ENCODE measurements around the gene CPNE4. TPM values are rescaled to one million over a fixed set of nuclear protein-coding genes. Genes with fewer than 3 reads are reported as not detected.

The CPNE4 gene
- total and polyA plus RNA-seq, 8 donors = 0.15 to 8.9 (median 1.7) TPM

- DNase-seq = peak; percentile 88 to 92
- H3K4me3 ChIP-seq = no peak overlapping the region
- TF ChIP-seq POLR2A (IDR thresholded peaks at IDR 0.05) (no peak), EP300 (IDR thresholded peaks at IDR 0.05) (no peak), POLR2AphosphoS5 (IDR thresholded peaks at IDR 0.05) (peak in 1 of 3 donors; percentile 14), CTCF (IDR thresholded peaks at IDR 0.05) (peak in 5 of 7 experiments; percentile 46 to 72 (median 57))
- peaks cover 0 to 37% (median 9%) of the 10 kb centered on the region in 3 donors for H3K27me3 ChIP-seq
- no peaks in the 10 kb centered on the region for H3K9me3 ChIP-seq
- H3K27ac ChIP-seq = no peak overlapping the region
- H3K36me3 ChIP-seq = no peaks in the 10 kb centered on the region
- 23 to 25% (median 24%) methylated on average over 15 of the region's 15 CpGs for WGBS, 5 donors
- intact Hi-C loops (cut with DNase I; ENCODE audit: low total_unique reads) = no loop called here
- peaks cover 0 to 26% (median 13%) of the 10 kb centered on the region in 4 donors for H3K4me1 ChIP-seq
Measured at GRCh38 chr3:132029182-132029902, 5.5 kb downstream of the CPNE4 start.

GRCh38 chr3:132022914-132023313, 11.9 kb downstream of the CPNE4 start:
- H3K9me3 ChIP-seq = no peaks in the 10 kb centered on the region
- intact Hi-C loops (cut with DNase I; ENCODE audit: low total_unique reads) = no loop called here

GRCh38 chr3:132020058-132020457, 14.8 kb downstream of the CPNE4 start:
- no peaks in the 10 kb centered on the region for H3K4me1 ChIP-seq
- H3K36me3 ChIP-seq = no peaks in the 10 kb centered on the region
- peaks cover 0 to 9% (median 0%) of the 10 kb centered on the region in 3 donors for H3K27me3 ChIP-seq
- H3K4me3 ChIP-seq = no peak overlapping the region
- intact Hi-C loops (cut with DNase I; ENCODE audit: low total_unique reads) = no loop called here
- no peak for DNase-seq
- no peaks in the 10 kb centered on the region for H3K9me3 ChIP-seq
- no peak overlapping the region for H3K27ac ChIP-seq
- TF ChIP-seq POLR2AphosphoS5 (IDR thresholded peaks at IDR 0.05) (no peak), POLR2A (IDR thresholded peaks at IDR 0.05) (no peak), EP300 (IDR thresholded peaks at IDR 0.05) (no peak), CTCF (IDR thresholded peaks at IDR 0.05) (no peak)
- WGBS, 5 donors = 31 to 49% (median 44%) methylated on average over 3 of the region's 3 CpGs

More at GRCh38 chr3:132022914-132023313, 11.9 kb downstream of the CPNE4 start:
- Histone ChIP-seq H3K36me3 (no peaks in the 10 kb centered on the region), H3K4me3 (no peak overlapping the region), H3K27me3 (no peaks in the 10 kb centered on the region), H3K4me1 (peaks cover 0 to 14% (median 5%) of the 10 kb centered on the region in 4 donors), H3K27ac (no peak overlapping the region)
- 78 to 86% (median 85%) methylated on average over 7 of the region's 7 CpGs for WGBS, 5 donors
- DNase-seq = no peak
- TF ChIP-seq CTCF (IDR thresholded peaks at IDR 0.05) (no peak), POLR2AphosphoS5 (IDR thresholded peaks at IDR 0.05) (no peak), EP300 (IDR thresholded peaks at IDR 0.05) (no peak), POLR2A (IDR thresholded peaks at IDR 0.05) (no peak)

GRCh38 chr3:132017137-132017536, 17.7 kb downstream of the CPNE4 start:
- peaks cover 0 to 15% (median 0%) of the 10 kb centered on the region in 3 donors for H3K27me3 ChIP-seq
- no peak overlapping the region for H3K27ac ChIP-seq
- H3K9me3 ChIP-seq = no peaks in the 10 kb centered on the region
- TF ChIP-seq POLR2A (IDR thresholded peaks at IDR 0.05) (no peak), CTCF (IDR thresholded peaks at IDR 0.05) (no peak), EP300 (IDR thresholded peaks at IDR 0.05) (no peak), POLR2AphosphoS5 (IDR thresholded peaks at IDR 0.05) (no peak)
- no peak overlapping the region for H3K4me3 ChIP-seq
- intact Hi-C loops (cut with DNase I; ENCODE audit: low total_unique reads) = no loop called here
- no peaks in the 10 kb centered on the region for H3K4me1 ChIP-seq
- WGBS, 5 donors = 90 to 92% (median 92%) methylated on average over 3 of the region's 3 CpGs
- H3K36me3 ChIP-seq = no peaks in the 10 kb centered on the region
- no peak for DNase-seq

Measured in stomach (tissue), 9 donors.